Choroid plexus epithelial cell (primary cell): ENCODE results near the gene CDH26.

ENCODE experiments used
- DNase-seq: peaks from one replicate; pipeline ENCODE4 v3.0.0-alpha.2; 2010; ENCODE audit warnings: low read depth
- H3K4me3 ChIP-seq: 2 replicates; pipeline ENCODE4 v1.5.1; 2011; ENCODE audit warnings: low read depth, mild to moderate bottlenecking, control low read depth, low read length, moderate library complexity
- TF ChIP-seq, protein P1 (sequence below): conservative IDR thresholded peaks from 2 replicates; pipeline ENCODE4 v1.5.1; 2011; ENCODE audit warnings: low read depth, mild to moderate bottlenecking, control low read depth, inconsistent platforms, low read length, moderate library complexity

Gene CDH26

DNA sequence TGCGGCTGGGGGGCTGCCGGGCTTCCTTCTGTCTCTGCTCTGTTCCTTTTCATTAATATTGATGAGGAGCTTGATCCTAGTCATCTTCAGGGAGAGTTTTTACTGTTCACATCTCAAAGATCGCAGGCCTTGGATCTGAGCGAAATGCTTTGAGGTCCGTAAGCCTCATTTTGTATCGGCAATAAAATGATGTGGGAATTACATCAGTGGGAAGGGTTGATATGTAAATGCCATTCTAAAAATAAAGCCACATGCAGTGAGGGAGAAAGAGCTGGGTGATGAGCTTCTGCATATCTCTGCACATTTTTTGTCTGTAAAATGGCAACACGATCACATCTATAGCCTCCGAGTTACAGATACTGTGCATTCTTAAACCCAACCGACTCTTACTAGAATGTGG is 24.9 kb downstream of the CDH26 start:
- DNase-seq, result no peak
- TF ChIP-seq, protein P1, sequence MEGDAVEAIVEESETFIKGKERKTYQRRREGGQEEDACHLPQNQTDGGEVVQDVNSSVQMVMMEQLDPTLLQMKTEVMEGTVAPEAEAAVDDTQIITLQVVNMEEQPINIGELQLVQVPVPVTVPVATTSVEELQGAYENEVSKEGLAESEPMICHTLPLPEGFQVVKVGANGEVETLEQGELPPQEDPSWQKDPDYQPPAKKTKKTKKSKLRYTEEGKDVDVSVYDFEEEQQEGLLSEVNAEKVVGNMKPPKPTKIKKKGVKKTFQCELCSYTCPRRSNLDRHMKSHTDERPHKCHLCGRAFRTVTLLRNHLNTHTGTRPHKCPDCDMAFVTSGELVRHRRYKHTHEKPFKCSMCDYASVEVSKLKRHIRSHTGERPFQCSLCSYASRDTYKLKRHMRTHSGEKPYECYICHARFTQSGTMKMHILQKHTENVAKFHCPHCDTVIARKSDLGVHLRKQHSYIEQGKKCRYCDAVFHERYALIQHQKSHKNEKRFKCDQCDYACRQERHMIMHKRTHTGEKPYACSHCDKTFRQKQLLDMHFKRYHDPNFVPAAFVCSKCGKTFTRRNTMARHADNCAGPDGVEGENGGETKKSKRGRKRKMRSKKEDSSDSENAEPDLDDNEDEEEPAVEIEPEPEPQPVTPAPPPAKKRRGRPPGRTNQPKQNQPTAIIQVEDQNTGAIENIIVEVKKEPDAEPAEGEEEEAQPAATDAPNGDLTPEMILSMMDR, result no peak
- H3K4me3 ChIP-seq, result no peak overlapping the region

DNA sequence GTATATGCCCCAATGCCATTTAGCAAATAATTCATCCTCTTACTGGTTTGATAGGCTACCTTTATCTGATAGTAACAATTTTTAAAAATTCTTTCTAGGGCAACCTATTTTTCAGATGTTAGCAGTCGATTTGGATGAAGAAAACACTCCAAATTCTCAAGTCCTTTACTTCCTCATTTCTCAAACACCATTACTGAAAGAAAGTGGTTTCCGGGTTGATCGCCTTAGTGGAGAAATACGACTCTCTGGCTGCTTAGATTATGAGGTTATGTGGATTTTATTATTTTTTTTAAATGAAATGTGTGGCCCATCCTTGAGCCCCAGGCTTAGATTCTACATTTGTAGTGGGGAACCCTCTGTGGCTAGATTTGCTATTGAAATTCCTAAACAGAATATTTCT is 26.3 kb downstream of the CDH26 start:
- no peak for DNase-seq
- H3K4me3 ChIP-seq, result no peak overlapping the region
- TF ChIP-seq, protein P1, result no peak

DNA sequence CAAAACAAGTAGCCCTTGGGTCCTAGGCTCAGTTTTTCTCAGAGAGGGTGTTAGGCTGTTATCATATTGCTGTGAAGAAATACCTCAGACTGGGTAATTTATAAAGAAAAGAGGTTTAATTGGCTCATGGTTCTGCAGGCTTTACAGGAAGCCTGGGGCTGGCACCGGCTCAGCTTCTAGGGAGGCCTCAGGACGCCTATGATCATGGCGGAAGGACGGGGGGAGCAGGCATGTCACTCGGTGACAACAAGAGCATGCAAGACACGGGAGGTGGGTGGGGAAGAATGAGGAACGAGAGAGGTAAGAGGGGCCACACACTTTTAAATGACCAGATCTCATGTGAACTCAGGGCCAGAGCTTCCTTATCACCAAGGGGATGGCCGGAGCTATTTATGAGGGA is 26.9 kb downstream of the CDH26 start:
- TF ChIP-seq, protein P1, result no peak
- no peak for DNase-seq
- no peak overlapping the region for H3K4me3 ChIP-seq

DNA sequence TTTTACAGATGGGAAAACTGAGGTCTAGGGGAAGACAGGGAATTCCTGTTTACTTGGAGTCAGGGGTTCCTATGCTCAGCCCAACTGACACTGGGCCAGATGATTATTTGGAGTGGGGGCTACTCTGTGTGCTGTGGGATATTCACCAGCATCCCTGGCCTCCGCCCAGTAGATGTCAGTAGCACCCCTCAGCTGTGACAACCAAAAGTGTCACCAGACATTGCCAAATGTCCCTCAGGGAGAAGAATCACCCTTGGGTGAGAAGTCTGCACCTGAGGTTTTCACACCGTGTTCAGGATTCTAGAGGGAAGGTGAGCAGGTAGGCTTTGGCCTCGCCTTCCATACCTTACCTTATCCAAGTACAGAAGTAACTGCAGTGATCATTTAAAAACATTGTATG is 27.6 kb downstream of the CDH26 start:
- TF ChIP-seq, protein P1, result no peak
- no peak for DNase-seq
- H3K4me3 ChIP-seq, result no peak overlapping the region

DNA sequence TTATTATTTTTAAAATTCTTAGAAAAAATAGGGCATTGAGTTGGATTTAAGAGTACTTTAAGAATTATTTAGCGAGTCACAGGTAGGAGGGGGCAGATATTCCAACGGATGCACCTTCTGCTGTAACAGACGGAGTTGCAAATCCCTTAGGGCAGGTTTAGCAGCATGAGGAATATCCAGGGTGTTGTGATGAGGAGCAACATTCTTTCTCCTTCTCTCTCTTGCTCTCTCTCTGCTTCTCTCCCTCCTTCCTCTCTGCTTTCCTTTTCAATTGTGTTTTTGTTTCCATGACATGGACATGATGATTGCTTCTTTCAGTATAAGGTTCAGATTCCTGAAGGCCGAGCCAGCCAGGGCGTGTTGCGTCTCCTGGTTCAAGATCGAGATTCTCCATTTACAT is 28.9 kb downstream of the CDH26 start:
- TF ChIP-seq, protein P1, result no peak
- H3K4me3 ChIP-seq, result no peak overlapping the region
- DNase-seq, result no peak

DNA sequence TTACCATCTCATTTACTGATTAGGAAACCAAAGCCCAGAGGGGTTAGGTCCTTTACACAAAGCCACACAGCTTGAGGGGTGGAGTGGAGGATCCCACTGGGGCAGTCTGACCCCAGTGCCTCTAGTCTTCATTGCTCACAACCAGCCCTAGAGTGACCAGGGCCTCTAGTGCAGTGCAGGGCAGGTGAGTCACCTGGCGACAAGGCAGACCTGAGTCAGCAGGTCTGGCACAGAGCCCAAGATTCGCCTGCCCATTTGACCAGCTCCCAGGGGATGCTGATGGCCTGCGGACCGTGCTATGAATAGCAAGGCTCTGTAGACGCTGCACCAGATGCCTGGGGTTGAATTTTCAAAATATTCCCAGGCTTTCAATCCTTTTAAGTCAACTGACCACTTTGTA is 29.9 kb downstream of the CDH26 start:
- no peak overlapping the region for H3K4me3 ChIP-seq
- no peak for DNase-seq
- TF ChIP-seq, protein P1, result no peak

DNA sequence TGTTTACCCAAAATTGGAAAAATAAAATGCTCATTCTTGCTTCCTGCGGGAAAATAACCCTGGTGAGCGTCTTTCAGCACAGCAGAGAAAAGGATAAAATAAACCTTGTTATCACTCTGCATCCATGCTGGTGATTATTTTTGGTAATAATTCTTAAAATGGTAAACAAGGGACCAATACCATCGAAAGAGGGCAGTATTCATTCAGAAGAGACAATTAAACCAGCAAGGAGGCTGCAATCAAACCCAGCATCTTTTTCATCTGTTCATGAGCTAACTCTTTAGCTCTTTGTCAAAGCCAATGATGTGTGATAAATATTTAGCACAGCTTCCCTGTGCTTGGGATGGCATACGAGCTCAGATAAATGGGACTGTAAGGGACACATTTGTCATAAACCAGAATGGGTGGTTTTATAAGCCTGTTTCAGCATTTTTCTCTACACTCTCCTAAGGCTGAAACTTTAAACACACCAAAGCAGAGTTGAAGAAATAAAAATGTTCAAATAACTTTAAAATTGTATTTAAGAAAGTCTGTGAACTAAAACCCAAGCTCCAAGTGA is 34.4 kb downstream of the CDH26 start:
- no peak for DNase-seq
- TF ChIP-seq, protein P1, result no peak
- no peak overlapping the region for H3K4me3 ChIP-seq
